ENCODE results near the gene ERCC2.
A peak's percentile ranks its signal among the peaks of the same experiment; 100 is the strongest.
"Not testable (repeated sequence)": the region's sequence is repeated elsewhere in the genome, so short reads cannot be mapped to it uniquely, and the experiment has no call there.

Gene ERCC2

DNA sequence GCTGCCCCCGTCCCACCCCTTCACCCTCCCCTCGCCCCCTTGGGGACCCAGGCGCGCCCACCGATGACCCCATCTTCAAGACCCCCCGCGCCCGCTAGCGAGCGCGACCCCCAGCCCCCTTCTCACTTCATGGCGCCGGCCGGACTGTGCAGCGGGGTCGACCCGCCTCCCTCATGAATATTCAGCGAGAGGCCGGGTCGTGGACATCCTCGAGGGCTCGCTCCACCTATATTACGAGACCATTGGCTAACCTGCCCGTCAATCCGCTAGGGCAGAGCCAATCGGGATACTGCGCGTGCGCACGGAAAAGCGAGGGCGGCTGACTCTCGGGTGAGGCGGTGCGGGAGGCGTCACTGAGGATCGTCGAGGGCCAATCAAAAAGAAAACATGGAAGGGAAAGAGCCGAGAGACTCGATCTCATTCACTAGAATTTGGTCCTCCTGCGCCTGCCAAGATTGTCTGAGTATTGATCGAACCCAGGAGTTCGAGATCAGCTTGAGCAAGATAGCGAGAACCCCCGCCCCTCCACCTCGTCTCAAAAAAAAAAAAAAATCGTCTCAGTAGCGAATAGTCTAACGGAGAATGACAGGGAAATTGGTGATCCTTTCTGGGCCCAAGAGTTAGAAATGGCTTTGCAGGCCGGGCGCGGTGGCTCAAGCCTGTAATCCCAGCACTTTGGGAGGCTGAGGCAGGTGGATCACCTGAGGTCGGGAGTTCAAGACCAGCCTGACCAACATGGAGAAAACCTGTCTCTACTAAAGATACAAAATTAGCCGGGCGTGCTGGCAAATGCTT is at the start of gene ERCC2:
TSS of gene ERCC2 (minus strand) at position 164 of the 795 bp plus-strand sequence. CDS start at position 131, 33 bp downstream.
- peak within 1 kb of the TSS; percentile 78 for H3K27ac ChIP-seq
- TF ChIP-seq, protein P1, sequence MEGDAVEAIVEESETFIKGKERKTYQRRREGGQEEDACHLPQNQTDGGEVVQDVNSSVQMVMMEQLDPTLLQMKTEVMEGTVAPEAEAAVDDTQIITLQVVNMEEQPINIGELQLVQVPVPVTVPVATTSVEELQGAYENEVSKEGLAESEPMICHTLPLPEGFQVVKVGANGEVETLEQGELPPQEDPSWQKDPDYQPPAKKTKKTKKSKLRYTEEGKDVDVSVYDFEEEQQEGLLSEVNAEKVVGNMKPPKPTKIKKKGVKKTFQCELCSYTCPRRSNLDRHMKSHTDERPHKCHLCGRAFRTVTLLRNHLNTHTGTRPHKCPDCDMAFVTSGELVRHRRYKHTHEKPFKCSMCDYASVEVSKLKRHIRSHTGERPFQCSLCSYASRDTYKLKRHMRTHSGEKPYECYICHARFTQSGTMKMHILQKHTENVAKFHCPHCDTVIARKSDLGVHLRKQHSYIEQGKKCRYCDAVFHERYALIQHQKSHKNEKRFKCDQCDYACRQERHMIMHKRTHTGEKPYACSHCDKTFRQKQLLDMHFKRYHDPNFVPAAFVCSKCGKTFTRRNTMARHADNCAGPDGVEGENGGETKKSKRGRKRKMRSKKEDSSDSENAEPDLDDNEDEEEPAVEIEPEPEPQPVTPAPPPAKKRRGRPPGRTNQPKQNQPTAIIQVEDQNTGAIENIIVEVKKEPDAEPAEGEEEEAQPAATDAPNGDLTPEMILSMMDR (conservative IDR thresholded peaks at IDR 0.05), result no peak

DNA sequence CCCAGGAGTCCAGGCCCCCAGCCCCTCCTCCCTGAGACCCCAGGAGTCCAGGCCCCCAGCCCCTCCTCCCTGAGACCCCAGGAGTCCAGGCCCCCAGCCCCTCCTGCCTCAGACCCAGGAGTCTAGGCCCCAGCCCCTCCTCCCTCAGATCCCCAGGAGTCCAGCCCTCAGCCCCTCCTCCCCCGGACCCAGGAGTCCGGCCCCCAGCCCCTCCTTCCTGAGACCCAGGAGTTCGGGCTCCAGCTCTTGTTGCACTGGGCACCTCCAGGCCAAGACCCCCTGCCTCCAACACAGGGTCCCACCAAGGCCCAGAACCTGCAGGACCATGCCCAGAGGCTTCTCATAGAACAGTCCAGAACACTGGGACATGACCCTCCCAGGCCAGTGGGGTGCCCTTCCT is 49.5 kb upstream of the ERCC2 start:
- no peak overlapping the region for H3K27ac ChIP-seq
- TF ChIP-seq, protein P1 (conservative IDR thresholded peaks at IDR 0.05), result no peak

DNA sequence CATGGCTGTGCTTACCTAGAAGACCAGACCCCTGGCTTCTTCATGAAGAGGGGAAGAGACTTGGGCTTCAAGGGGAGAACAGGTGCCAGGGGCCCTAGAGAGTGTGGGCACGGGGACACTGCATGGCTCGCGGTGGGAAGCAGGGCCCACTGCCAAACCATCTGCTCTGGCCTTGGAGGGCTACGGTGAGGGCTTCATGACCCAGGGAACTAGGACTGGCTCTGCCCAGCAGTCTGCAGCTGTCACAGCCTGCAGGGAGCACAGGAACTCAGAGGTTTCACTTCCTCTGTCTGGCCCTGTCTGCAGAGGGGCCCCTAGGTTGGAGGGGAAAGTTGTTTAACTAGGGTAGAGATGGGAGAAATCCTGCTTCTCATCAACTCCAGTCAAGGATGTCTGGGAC is 49.0 kb upstream of the ERCC2 start:
- TF ChIP-seq, protein P1 (conservative IDR thresholded peaks at IDR 0.05), result no peak
- H3K27ac ChIP-seq, result no peak overlapping the region

DNA sequence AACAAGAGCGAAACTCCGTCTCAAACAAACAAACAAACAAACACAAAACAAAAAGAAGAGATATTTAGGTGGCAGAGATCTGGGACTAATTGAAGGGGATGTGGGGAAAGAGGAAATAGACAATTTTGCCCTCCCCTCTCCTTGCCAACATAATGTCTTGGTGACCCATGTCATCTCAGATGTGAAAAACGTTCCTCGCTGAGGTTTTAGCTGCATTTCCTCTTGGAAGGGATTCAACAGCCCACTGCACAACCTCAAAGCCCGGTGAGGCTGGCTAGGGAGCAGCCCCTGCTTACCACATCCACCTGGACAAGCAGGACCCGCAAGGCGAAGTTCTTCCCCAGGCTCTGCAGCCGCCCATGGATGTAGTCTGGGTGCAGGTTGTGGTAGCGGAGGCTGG is 48.4 kb upstream of the ERCC2 start:
- H3K27ac ChIP-seq, result no peak overlapping the region
- TF ChIP-seq, protein P1 (conservative IDR thresholded peaks at IDR 0.05), result no peak

DNA sequence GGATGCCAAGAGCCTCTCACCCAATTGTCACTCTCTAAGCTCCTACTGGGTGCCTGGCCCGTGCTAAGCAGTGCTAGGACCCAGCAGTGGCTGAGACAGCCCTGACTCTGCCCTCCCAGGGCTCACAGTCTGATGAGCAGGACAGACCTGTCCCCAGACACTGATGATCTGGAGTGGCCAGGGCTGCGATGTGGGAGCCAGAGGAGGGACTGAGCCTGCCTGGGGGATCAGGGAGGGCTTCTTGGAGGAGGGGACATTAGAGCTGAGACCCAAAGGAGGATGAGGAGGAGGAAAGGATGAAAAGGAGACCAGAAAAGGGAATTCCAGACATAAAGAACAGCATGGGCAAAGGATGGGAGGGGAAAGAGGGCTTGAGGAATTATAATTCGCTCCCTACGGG is 46.8 kb upstream of the ERCC2 start:
- no peak overlapping the region for H3K27ac ChIP-seq
- TF ChIP-seq, protein P1 (conservative IDR thresholded peaks at IDR 0.05), result no peak

DNA sequence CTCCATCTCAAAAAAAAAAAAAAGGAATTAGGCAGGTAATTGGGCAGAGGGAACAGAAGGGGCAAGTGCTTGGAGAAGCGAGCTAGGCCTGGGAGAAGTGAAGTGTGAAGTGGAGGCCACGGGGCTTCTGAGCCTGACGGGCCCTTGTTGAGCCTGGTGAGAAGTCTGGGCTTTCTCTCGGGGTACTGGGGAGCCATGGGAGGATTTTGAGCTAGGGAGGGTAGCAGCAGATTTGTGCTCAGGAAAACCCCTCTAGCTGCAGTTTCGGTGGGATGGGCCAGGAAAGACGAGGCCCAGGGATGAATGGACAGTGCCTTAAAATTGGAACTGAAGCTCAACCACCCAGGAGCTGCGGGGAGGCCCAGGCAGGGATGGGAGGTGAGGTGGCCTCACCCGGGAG is 44.1 kb upstream of the ERCC2 start:
- TF ChIP-seq, protein P1 (conservative IDR thresholded peaks at IDR 0.05), result no peak
- H3K27ac ChIP-seq, result no peak overlapping the region

DNA sequence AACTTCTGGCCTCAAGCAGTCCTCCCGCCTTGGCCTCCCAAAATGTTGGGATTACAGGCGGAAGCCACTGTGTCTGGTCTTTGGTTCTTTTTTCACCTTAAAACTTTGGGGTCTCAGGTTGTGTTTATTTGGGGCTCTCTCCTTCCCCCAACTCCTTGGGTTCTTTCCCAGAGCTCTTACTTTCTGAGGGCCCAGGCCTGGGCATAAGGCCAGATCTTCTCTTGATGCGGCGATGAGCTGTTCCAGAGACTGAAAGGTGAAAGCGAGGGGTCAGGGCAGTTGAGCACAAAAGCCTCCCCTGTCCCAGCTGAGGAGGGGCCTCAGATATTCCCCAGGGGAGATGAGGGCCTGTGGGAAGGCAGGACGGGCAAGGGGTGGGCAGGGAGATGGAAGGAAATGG is 43.1 kb upstream of the ERCC2 start:
- no peak overlapping the region for H3K27ac ChIP-seq
- TF ChIP-seq, protein P1 (conservative IDR thresholded peaks at IDR 0.05), result no peak

GRCh38 chr19:45410330-45410729 is 40.0 kb upstream of the ERCC2 start:
- H3K27ac ChIP-seq, result not testable (repeated sequence)

All from VCaP (cell line).